ENCODE measurements around the gene PIP4K2A. TPM values are rescaled to one million over a fixed set of nuclear protein-coding genes. Genes with fewer than 3 reads are reported as not detected.

Gene PIP4K2A
- total RNA-seq, 1 experiment from 2014 or later = 20.2 TPM

DNA sequence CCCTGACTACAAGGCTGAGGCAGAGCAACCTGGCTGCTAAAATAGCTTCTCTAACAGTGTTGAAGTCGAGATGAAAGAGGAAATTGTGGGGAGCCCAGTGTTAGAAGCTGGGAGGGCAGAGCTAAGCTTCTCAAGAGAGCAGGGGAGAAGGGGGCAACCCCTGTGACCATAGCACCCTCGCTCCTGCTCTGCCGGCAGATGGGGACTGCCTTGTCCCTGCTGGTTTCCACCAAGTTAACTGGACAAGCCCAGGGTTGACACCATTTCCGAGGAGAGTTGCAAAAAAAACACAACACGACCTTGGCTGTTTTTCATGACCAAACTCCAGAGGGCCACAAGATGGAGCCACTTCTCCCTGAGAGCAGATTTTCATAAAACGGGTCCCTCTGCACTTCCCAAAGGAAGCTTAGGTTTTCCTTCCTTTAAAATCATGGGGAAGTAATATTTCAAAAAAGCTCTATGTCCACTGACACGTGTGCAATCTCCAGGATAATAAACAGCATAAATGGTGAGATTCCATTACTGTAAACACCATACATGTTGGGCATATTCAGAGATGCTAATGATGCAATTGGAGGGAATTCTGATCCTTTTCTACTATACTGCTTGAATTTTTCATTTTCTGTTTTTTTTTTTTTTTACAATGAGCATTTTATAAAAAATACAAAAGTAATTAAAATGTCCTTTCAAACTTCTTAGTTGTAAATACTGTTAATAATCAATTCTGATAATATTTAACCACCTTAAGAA is 140.4 kb downstream of the PIP4K2A start:
- ChIA-PET CTCF (interaction anchor here (0.6 kb wide), 2 partner anchors 108 to 411 kb away, joined by 3 to 6 read pairs; no protein-coding TSS in a partner anchor), POLR2A (ENCODE audit: unreplicated experiment) (no interaction called here)
- Histone ChIP-seq H3K9me3 (ENCODE audit: low read length) (no peaks in the 10 kb centered on the region), H3K36me3 (ENCODE audit: low read depth, low read length) (no peaks in the 10 kb centered on the region), H2AFZ (ENCODE audit: low read length) (no peak overlapping the region), H3K4me3 (ENCODE audit: low read length) (no peak overlapping the region), H3K9ac (ENCODE audit: low read length) (no peak overlapping the region), H4K20me1 (ENCODE audit: low read length) (no peaks in the 10 kb centered on the region), H3K79me2 (ENCODE audit: low read length) (no peaks in the 10 kb centered on the region), H3K9me2 (replicated peaks; ENCODE audit: low read length) (no peaks in the 10 kb centered on the region), H3K4me2 (ENCODE audit: low read length) (no peak overlapping the region), H3K4me1 (ENCODE audit: insufficient read depth, low read length) (no peaks in the 10 kb centered on the region), H3F3A (ENCODE audit: low read length, unreplicated experiment) (no peaks in the 10 kb centered on the region), H3K27me3 (ENCODE audit: low read length) (no peaks in the 10 kb centered on the region), H3K27ac (ENCODE audit: low read length) (no peak overlapping the region)
- TF ChIP-seq EZH2phosphoT487 (IDR thresholded peaks at IDR 0.05; ENCODE audit: borderline replicate concordance, low read length) = no peak
- TF ChIP-seq, protein P1, sequence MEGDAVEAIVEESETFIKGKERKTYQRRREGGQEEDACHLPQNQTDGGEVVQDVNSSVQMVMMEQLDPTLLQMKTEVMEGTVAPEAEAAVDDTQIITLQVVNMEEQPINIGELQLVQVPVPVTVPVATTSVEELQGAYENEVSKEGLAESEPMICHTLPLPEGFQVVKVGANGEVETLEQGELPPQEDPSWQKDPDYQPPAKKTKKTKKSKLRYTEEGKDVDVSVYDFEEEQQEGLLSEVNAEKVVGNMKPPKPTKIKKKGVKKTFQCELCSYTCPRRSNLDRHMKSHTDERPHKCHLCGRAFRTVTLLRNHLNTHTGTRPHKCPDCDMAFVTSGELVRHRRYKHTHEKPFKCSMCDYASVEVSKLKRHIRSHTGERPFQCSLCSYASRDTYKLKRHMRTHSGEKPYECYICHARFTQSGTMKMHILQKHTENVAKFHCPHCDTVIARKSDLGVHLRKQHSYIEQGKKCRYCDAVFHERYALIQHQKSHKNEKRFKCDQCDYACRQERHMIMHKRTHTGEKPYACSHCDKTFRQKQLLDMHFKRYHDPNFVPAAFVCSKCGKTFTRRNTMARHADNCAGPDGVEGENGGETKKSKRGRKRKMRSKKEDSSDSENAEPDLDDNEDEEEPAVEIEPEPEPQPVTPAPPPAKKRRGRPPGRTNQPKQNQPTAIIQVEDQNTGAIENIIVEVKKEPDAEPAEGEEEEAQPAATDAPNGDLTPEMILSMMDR (conservative IDR thresholded peaks at IDR 0.05; ENCODE audit: low read depth, low read length) = peak; percentile 72
- no peak for TF ChIP-seq EZH2 (IDR thresholded peaks at IDR 0.05; ENCODE audit: low read length, unreplicated experiment)
- ATAC-seq (no peak), DNase-seq (peak; percentile 44)
- intact Hi-C loops (cut with micrococcal nuclease) = loop anchor here (1.0 kb wide), 1 partner anchor 415 kb away; no protein-coding TSS in a partner anchor
- BruUV-seq (replicated peaks) = no TSS peak

DNA sequence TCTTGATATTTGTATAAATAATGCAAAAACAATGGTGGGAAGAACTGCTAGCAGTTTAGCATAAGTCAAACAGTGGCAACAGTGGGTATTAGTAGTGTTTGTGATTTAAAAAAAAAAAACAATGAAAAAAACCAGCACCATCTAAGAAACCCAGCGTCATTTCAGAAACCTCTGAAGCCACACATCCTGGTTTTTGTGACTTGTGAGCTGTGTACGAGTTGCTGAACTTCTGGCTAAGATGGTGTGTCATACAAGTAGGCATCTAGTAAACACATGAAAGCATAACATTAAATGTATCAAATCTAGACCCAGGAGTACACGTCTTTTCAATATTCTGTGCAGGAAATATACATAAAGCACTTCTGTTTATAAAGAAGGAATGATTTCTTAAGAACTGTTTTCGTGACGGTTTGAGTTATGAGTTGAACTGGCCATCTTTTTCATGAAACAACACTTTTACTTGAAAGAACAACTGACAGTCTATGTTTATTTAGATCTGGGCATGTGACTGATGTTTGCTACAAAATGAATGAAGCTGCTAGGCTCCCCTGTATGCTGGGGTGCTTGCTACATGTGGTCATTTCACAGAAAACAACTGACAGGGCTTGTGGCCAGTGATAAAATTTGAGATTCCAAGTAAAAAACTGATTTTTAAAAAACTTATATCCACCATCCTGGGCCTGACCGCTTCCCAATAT is 143.5 kb downstream of the PIP4K2A start:
- Histone ChIP-seq H3K9ac (ENCODE audit: low read length) (no peak overlapping the region), H3K27me3 (ENCODE audit: low read length) (no peaks in the 10 kb centered on the region), H3K27ac (ENCODE audit: low read length) (no peak overlapping the region), H3K4me3 (ENCODE audit: low read length) (no peak overlapping the region), H3K36me3 (ENCODE audit: low read depth, low read length) (no peaks in the 10 kb centered on the region), H3K9me2 (replicated peaks; ENCODE audit: low read length) (no peaks in the 10 kb centered on the region), H3K9me3 (ENCODE audit: low read length) (no peaks in the 10 kb centered on the region), H3K4me2 (ENCODE audit: low read length) (no peak overlapping the region), H3K4me1 (ENCODE audit: insufficient read depth, low read length) (no peaks in the 10 kb centered on the region), H4K20me1 (ENCODE audit: low read length) (no peaks in the 10 kb centered on the region), H3F3A (ENCODE audit: low read length, unreplicated experiment) (no peaks in the 10 kb centered on the region), H2AFZ (ENCODE audit: low read length) (no peak overlapping the region), H3K79me2 (ENCODE audit: low read length) (no peaks in the 10 kb centered on the region)
- TF ChIP-seq EZH2 (IDR thresholded peaks at IDR 0.05; ENCODE audit: low read length, unreplicated experiment) (no peak), EZH2phosphoT487 (IDR thresholded peaks at IDR 0.05; ENCODE audit: borderline replicate concordance, low read length) (no peak)
- TF ChIP-seq, protein P1 (conservative IDR thresholded peaks at IDR 0.05; ENCODE audit: low read depth, low read length) = no peak
- ChIA-PET CTCF (no interaction called here), POLR2A (ENCODE audit: unreplicated experiment) (no interaction called here)
- intact Hi-C loops (cut with micrococcal nuclease) = no loop called here
- ATAC-seq (no peak), DNase-seq (no peak)
- no TSS peak for BruUV-seq (replicated peaks)

DNA sequence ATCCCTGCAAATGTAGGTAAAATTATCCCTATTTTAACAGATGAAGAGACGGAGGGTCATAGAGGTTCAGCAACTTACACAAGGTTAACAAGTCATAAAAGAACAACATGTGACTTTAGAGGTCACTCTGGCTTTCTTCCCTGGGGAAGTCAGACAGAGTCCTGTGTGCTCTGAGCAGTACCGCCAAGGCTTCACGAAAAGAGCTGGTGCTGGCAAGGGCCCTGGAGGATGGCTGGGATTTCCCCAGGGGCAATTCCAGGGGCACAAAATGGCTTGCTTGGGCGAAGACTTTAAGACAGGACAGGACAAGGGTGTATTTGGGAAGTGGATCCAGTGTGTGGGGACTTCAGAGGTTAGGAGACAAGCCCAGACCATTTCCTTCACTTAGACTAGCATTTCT is 144.1 kb downstream of the PIP4K2A start:
- DNase-seq (no peak), ATAC-seq (no peak)
- no peaks in the 10 kb centered on the region for H3K9me2 ChIP-seq (replicated peaks; ENCODE audit: low read length)
- no peak for TF ChIP-seq EZH2phosphoT487 (IDR thresholded peaks at IDR 0.05; ENCODE audit: borderline replicate concordance, low read length)
- no peak for TF ChIP-seq EZH2 (IDR thresholded peaks at IDR 0.05; ENCODE audit: low read length, unreplicated experiment)
- TF ChIP-seq, protein P1 (conservative IDR thresholded peaks at IDR 0.05; ENCODE audit: low read depth, low read length) = no peak
- no peaks in the 10 kb centered on the region for H4K20me1 ChIP-seq (ENCODE audit: low read length)
- POLR2A ChIA-PET (ENCODE audit: unreplicated experiment) = no interaction called here
- no peaks in the 10 kb centered on the region for H3K4me1 ChIP-seq (ENCODE audit: insufficient read depth, low read length)
- H3K36me3 ChIP-seq (ENCODE audit: low read depth, low read length) = no peaks in the 10 kb centered on the region
- no peaks in the 10 kb centered on the region for H3F3A ChIP-seq (ENCODE audit: low read length, unreplicated experiment)
- H3K4me3 ChIP-seq (ENCODE audit: low read length) = no peak overlapping the region
- no TSS peak for BruUV-seq (replicated peaks)
- H3K4me2 ChIP-seq (ENCODE audit: low read length) = no peak overlapping the region
- intact Hi-C loops (cut with micrococcal nuclease) = no loop called here
- no peaks in the 10 kb centered on the region for H3K9me3 ChIP-seq (ENCODE audit: low read length)
- CTCF ChIA-PET = no interaction called here
- no peak overlapping the region for H3K27ac ChIP-seq (ENCODE audit: low read length)
- H3K9ac ChIP-seq (ENCODE audit: low read length) = no peak overlapping the region
- H2AFZ ChIP-seq (ENCODE audit: low read length) = no peak overlapping the region
- H3K27me3 ChIP-seq (ENCODE audit: low read length) = no peaks in the 10 kb centered on the region
- H3K79me2 ChIP-seq (ENCODE audit: low read length) = no peaks in the 10 kb centered on the region

All from PC-3 (cell line).